SK-N-SH treated with all-trans-retinoic acid at 6 μM for 48 hours (cell line): Measurements from ENCODE around the gene LRRC40.

Experiments
- CSDC2 ChIP-seq: fragments of 250-450 bp; sonication (Bioruptor Pico); IDR thresholded peaks from 2 replicates; pipeline ENCODE4 v1.5.0; 2020; ENCODE audit warnings: mild to moderate bottlenecking, moderate library complexity
- ISL1 ChIP-seq: fragments of 250-450 bp; sonication (Bioruptor Pico); IDR thresholded peaks from 2 replicates; pipeline ENCODE4 v2.1.2; 2022; ENCODE audit warnings: mild to moderate bottlenecking, moderate library complexity
- RARB ChIP-seq: fragments of 250-450 bp; sonication (Bioruptor Pico); IDR thresholded peaks from 2 replicates; pipeline ENCODE4 v1.8.0; 2021; ENCODE audit warnings: mild to moderate bottlenecking, moderate library complexity
- TF ChIP-seq, protein P1 (sequence below): fragments of 250-450 bp; sonication (Bioruptor Pico); IDR thresholded peaks from 2 replicates; pipeline ENCODE4 v1.5.1; 2020; ENCODE audit warnings: low read depth, mild to moderate bottlenecking, moderate library complexity

GRCh38 chr1:70204139-70204538 is 1.2 kb downstream of the LRRC40 start:
- no peak for TF ChIP-seq RARB (CRISPR knock-in tag)
- no peak for TF ChIP-seq CSDC2 (CRISPR knock-in tag)
- TF ChIP-seq ISL1 (CRISPR knock-in tag): no peak
- TF ChIP-seq, protein P1, sequence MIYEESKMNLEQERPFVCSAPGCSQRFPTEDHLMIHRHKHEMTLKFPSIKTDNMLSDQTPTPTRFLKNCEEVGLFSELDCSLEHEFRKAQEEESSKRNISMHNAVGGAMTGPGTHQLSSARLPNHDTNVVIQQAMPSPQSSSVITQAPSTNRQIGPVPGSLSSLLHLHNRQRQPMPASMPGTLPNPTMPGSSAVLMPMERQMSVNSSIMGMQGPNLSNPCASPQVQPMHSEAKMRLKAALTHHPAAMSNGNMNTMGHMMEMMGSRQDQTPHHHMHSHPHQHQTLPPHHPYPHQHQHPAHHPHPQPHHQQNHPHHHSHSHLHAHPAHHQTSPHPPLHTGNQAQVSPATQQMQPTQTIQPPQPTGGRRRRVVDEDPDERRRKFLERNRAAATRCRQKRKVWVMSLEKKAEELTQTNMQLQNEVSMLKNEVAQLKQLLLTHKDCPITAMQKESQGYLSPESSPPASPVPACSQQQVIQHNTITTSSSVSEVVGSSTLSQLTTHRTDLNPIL (CRISPR knock-in tag): no peak
